Neural crest cell (in vitro differentiated cells): Measurements from ENCODE around the gene SUGCT. TPM values are rescaled to one million over a fixed set of nuclear protein-coding genes. Genes with fewer than 3 reads are reported as not detected.
"Not testable (repeated sequence)": the region's sequence is repeated elsewhere in the genome, so short reads cannot be mapped to it uniquely, and the experiment has no call there.

ENCODE experiments used
- DNase-seq: peaks from one replicate; pipeline ENCODE4 v3.0.0; 2021; ENCODE audit warnings: low read depth, mixed read lengths, low spot score
- H3K27ac Mint-ChIP-seq: one replicate; pipeline ENCODE4 v1.8.0; 2021; ENCODE audit warnings: mild to moderate bottlenecking, mixed read lengths; ENCODE audit not compliant: unreplicated experiment
- H3K27me3 Mint-ChIP-seq: 2 replicates; pipeline ENCODE4 v1.8.0; 2021; ENCODE audit warnings: low read depth, mild to moderate bottlenecking, mixed read lengths
- H3K36me3 Mint-ChIP-seq: 2 replicates; pipeline ENCODE4 v1.8.0; 2021; ENCODE audit warnings: low read depth, mild to moderate bottlenecking, mixed read lengths
- H3K4me1 Mint-ChIP-seq: 2 replicates; pipeline ENCODE4 v1.8.0; 2021; ENCODE audit warnings: mixed read lengths
- H3K4me3 Mint-ChIP-seq: one replicate; pipeline ENCODE4 v1.8.0; 2021; ENCODE audit warnings: mild to moderate bottlenecking, mixed read lengths
- H3K9me3 Mint-ChIP-seq: 2 replicates; pipeline ENCODE4 v1.8.0; 2021; ENCODE audit warnings: mixed read lengths
- CTCF ChIP-seq: fragments of 200-600 bp; sonication (generic); conservative IDR thresholded peaks from 2 replicates; pipeline ENCODE4 v1.5.0; 2021; ENCODE audit warnings: antibody characterized with exemption, mild to moderate bottlenecking
- total RNA-seq: library from RNA; stranded (reverse); gene quantifications from 2 replicates; pipeline ENCODE4 v1.2.1, GENCODE V29; 2021

Gene SUGCT
- total RNA-seq, 1 donor from 2014 or later = 5.9 TPM

- no peak for DNase-seq
- H3K27me3 Mint-ChIP-seq = no peaks in the 10 kb centered on the region
- H3K4me1 Mint-ChIP-seq = peaks cover 8% of the 10 kb centered on the region
- H3K4me3 Mint-ChIP-seq = no peak overlapping the region
- H3K27ac Mint-ChIP-seq = no peak overlapping the region
- no peaks in the 10 kb centered on the region for H3K9me3 Mint-ChIP-seq
- H3K36me3 Mint-ChIP-seq = no peaks in the 10 kb centered on the region
- TF ChIP-seq CTCF = no peak
These were observed 69.8 kb downstream of the SUGCT start for GRCh38 chr7:40204581-40204980.

GRCh38 chr7:40205992-40206391 lies 71.2 kb downstream of the SUGCT start:
- DNase-seq = no peak
- Mint-ChIP-seq H3K36me3 (no peaks in the 10 kb centered on the region), H3K4me1 (no peaks in the 10 kb centered on the region), H3K27ac (no peak overlapping the region), H3K9me3 (no peaks in the 10 kb centered on the region), H3K4me3 (no peak overlapping the region), H3K27me3 (no peaks in the 10 kb centered on the region)
- TF ChIP-seq CTCF = no peak

- Mint-ChIP-seq H3K27me3 (no peaks in the 10 kb centered on the region), H3K27ac (no peak overlapping the region), H3K4me1 (no peaks in the 10 kb centered on the region), H3K4me3 (no peak overlapping the region), H3K9me3 (no peaks in the 10 kb centered on the region), H3K36me3 (no peaks in the 10 kb centered on the region)
- no peak for DNase-seq
- TF ChIP-seq CTCF = no peak
These were observed 76.6 kb downstream of the SUGCT start for GRCh38 chr7:40211276-40212003.

GRCh38 chr7:40213291-40213690 lies 78.5 kb downstream of the SUGCT start:
- no peak for DNase-seq
- H3K27ac Mint-ChIP-seq = no peak overlapping the region
- H3K4me3 Mint-ChIP-seq = no peak overlapping the region
- no peaks in the 10 kb centered on the region for H3K27me3 Mint-ChIP-seq
- H3K9me3 Mint-ChIP-seq = no peaks in the 10 kb centered on the region
- TF ChIP-seq CTCF = no peak
- no peaks in the 10 kb centered on the region for H3K36me3 Mint-ChIP-seq
- no peaks in the 10 kb centered on the region for H3K4me1 Mint-ChIP-seq

GRCh38 chr7:40213856-40214255 lies 79.1 kb downstream of the SUGCT start:
- no peaks in the 10 kb centered on the region for H3K27me3 Mint-ChIP-seq
- H3K27ac Mint-ChIP-seq = no peak overlapping the region
- H3K4me3 Mint-ChIP-seq = no peak overlapping the region
- H3K36me3 Mint-ChIP-seq = peaks cover 4% of the 10 kb centered on the region
- no peak for DNase-seq
- H3K4me1 Mint-ChIP-seq = no peaks in the 10 kb centered on the region
- no peak for TF ChIP-seq CTCF
- no peaks in the 10 kb centered on the region for H3K9me3 Mint-ChIP-seq

- not testable (repeated sequence) for H3K36me3 Mint-ChIP-seq, H3K4me3 Mint-ChIP-seq, H3K27ac Mint-ChIP-seq, H3K9me3 Mint-ChIP-seq, DNase-seq, H3K4me1 Mint-ChIP-seq, H3K27me3 Mint-ChIP-seq
These were observed 83.8 kb downstream of the SUGCT start for GRCh38 chr7:40218612-40219011.
